ENCODE data around the gene HSF2BP.

DNA sequence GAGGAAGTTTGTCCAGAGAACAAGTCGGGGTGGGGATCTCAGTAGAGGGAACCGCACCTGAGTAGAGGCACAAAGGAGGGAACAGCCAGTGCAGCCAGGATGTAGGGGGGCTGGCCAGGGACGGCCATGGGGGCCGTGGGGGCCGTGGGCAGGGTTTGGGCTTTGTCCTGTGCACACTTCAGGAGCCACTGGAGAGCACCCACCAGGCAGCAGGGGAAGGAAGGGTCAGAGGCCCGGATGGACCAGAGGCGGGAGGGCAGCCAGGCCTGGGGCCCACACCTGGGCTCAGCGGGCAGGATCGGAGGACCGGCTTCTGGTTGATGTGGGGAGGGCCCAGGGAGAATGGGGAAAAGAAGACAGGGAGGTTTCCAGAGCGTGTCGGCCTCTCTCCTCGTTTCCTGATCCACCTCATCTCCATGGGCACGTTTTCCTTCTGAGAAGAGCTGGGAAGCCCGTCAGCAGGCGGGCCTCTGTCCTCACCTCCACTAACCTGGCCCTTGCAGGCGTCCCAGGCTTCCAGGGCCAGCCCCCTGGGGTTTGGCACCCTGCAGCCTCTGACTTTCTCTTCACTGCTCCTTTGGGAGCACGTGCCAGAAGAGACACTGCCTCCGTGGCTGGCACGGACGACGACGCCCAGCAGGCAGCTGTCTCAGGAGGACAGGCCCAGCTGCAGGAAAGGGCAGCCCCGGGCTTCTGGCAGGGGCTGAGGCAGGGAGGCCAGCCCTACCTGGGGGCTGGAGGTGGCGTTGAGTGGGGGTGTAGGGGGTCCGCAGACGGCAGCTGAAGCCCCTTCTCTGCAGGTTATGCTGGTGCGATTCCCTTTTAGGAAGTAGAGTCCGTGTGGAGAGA, 42.9 kb upstream of the HSF2BP start:
- TF ChIP-seq, protein P1, sequence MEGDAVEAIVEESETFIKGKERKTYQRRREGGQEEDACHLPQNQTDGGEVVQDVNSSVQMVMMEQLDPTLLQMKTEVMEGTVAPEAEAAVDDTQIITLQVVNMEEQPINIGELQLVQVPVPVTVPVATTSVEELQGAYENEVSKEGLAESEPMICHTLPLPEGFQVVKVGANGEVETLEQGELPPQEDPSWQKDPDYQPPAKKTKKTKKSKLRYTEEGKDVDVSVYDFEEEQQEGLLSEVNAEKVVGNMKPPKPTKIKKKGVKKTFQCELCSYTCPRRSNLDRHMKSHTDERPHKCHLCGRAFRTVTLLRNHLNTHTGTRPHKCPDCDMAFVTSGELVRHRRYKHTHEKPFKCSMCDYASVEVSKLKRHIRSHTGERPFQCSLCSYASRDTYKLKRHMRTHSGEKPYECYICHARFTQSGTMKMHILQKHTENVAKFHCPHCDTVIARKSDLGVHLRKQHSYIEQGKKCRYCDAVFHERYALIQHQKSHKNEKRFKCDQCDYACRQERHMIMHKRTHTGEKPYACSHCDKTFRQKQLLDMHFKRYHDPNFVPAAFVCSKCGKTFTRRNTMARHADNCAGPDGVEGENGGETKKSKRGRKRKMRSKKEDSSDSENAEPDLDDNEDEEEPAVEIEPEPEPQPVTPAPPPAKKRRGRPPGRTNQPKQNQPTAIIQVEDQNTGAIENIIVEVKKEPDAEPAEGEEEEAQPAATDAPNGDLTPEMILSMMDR (IDR thresholded peaks at IDR 0.05) = no peak
- no peak for TF ChIP-seq POLR2A (IDR thresholded peaks at IDR 0.05)
